WTC11 (cell line): ENCODE data around the gene SLC23A2. TPM values are rescaled to one million over a fixed set of nuclear protein-coding genes. Genes with fewer than 3 reads are reported as not detected.

Experiments
- ATAC-seq: fragments of 200-7000 bp; cut with Tn5 transposase; 2 replicates; pipeline ENCODE4 v1.10.0; 2021; ENCODE audit warnings: mild to moderate bottlenecking, moderate library complexity
- CTCF ChIA-PET: fragments of 300-600 bp; sonication (Branson Sonifier 250); formaldehyde crosslinking; loops from one replicate; lab custom pipeline; 2021; ENCODE audit warnings: antibody characterized with exemption; lab: Charles Lee
- POLR2A ChIA-PET: fragments of 350-600 bp; sonication (Branson Sonifier 250); formaldehyde crosslinking; loops from one replicate; lab custom pipeline; 2021; ENCODE audit warnings: antibody characterized with exemption; lab: Charles Lee
- DNase-seq: peaks from one replicate; pipeline ENCODE4 v3.0.0; 2021; ENCODE audit warnings: low spot score
- H3K27ac Mint-ChIP-seq: 2 replicates; pipeline ENCODE4 v1.8.0; 2021; ENCODE audit warnings: mixed read lengths
- H3K27me3 Mint-ChIP-seq: 2 replicates; pipeline ENCODE4 v1.8.0; 2021; ENCODE audit warnings: low read depth, mild to moderate bottlenecking, moderate library complexity, mixed read lengths
- H3K36me3 Mint-ChIP-seq: 2 replicates; pipeline ENCODE4 v1.8.0; 2021; ENCODE audit warnings: mixed read lengths
- H3K4me1 Mint-ChIP-seq: 2 replicates; pipeline ENCODE4 v1.8.0; 2022; ENCODE audit warnings: mixed read lengths
- H3K4me3 Mint-ChIP-seq: 2 replicates; pipeline ENCODE4 v1.8.0; 2021; ENCODE audit warnings: mild to moderate bottlenecking, moderate library complexity, mixed read lengths
- H3K9me3 Mint-ChIP-seq: 2 replicates; pipeline ENCODE4 v1.8.0; 2021; ENCODE audit warnings: mixed read lengths
- ETV6 ChIP-seq: sonication (generic); formaldehyde crosslinking; IDR thresholded peaks from 2 replicates; pipeline ENCODE4 v1.8.1; 2022; ENCODE audit warnings: mild to moderate bottlenecking, missing genetic modification reagents
- GTF2I ChIP-seq: fragments of 250-450 bp; sonication (Bioruptor Pico); conservative IDR thresholded peaks from 2 replicates; pipeline ENCODE4 v1.4.0; 2021; ENCODE audit warnings: mild to moderate bottlenecking
- IRF1 ChIP-seq: sonication (generic); formaldehyde crosslinking; IDR thresholded peaks from 2 replicates; pipeline ENCODE4 v1.8.0; 2023; ENCODE audit warnings: missing genetic modification reagents
- JAZF1 ChIP-seq: fragments of 250-450 bp; sonication (Bioruptor Pico); IDR thresholded peaks from 2 replicates; pipeline ENCODE4 v1.9.0; 2021; ENCODE audit warnings: moderate library complexity, mild to moderate bottlenecking, inconsistent platforms
- NFATC4 ChIP-seq: fragments of 250-450 bp; sonication (Bioruptor Pico); IDR thresholded peaks from 2 replicates; pipeline ENCODE4 v1.9.0; 2021; ENCODE audit warnings: mild to moderate bottlenecking
- NFYB ChIP-seq: sonication (generic); formaldehyde crosslinking; conservative IDR thresholded peaks from 2 replicates; pipeline ENCODE4 v1.8.0; 2022; ENCODE audit warnings: low read depth, missing genetic modification reagents
- OVOL2 ChIP-seq: fragments of 250-450 bp; sonication (Bioruptor Pico); IDR thresholded peaks from 2 replicates; pipeline ENCODE4 v1.9.0; 2021; ENCODE audit warnings: mild to moderate bottlenecking, borderline replicate concordance
- RORB ChIP-seq: fragments of 250-450 bp; sonication (Bioruptor Pico); IDR thresholded peaks from 2 replicates; pipeline ENCODE4 v1.9.0; 2021; ENCODE audit warnings: mild to moderate bottlenecking
- ZNF423 ChIP-seq: fragments of 250-450 bp; sonication (Bioruptor Pico); IDR thresholded peaks from 2 replicates; pipeline ENCODE4 v2.1.2; 2022; ENCODE audit warnings: mild to moderate bottlenecking, moderate library complexity
- ZNF512 ChIP-seq: sonication (generic); formaldehyde crosslinking; IDR thresholded peaks from 2 replicates; pipeline ENCODE4 v1.8.1; 2022; ENCODE audit warnings: missing genetic modification reagents, borderline replicate concordance
- total RNA-seq: library from RNA; stranded (reverse); gene quantifications from 3 replicates; pipeline ENCODE4 v1.2.3, GENCODE V29; 2021
- TF ChIP-seq, protein P1 (sequence below): fragments of 250-450 bp; sonication (Bioruptor Pico); IDR thresholded peaks from 2 replicates; pipeline ENCODE4 v1.8.0; 2021; ENCODE audit warnings: mild to moderate bottlenecking
- TF ChIP-seq, protein P2 (sequence below): sonication (generic); formaldehyde crosslinking; conservative IDR thresholded peaks from 2 replicates; pipeline ENCODE4 v1.8.1; 2023; ENCODE audit warnings: mild to moderate bottlenecking, low read depth, missing genetic modification reagents, moderate library complexity
- TF ChIP-seq, protein P3 (sequence below): sonication (generic); formaldehyde crosslinking; IDR thresholded peaks from 2 replicates; pipeline ENCODE4 v1.8.0; 2023; ENCODE audit warnings: mild to moderate bottlenecking, missing genetic modification reagents
- TF ChIP-seq, protein P4 (sequence below): sonication (generic); formaldehyde crosslinking; IDR thresholded peaks from 2 replicates; pipeline ENCODE4 v1.8.1; 2023; ENCODE audit warnings: mild to moderate bottlenecking, missing genetic modification reagents
- TF ChIP-seq, protein P5 (sequence below): sonication (generic); formaldehyde crosslinking; IDR thresholded peaks from 2 replicates; pipeline ENCODE4 v1.8.1; 2022; ENCODE audit warnings: low read depth, missing genetic modification reagents, borderline replicate concordance
- TF ChIP-seq, protein P6 (sequence below): sonication (generic); formaldehyde crosslinking; IDR thresholded peaks from 2 replicates; pipeline ENCODE4 v1.8.1; 2022; ENCODE audit warnings: low read depth, mild to moderate bottlenecking, moderate library complexity, missing genetic modification reagents, borderline replicate concordance
- TF ChIP-seq, protein P7 (sequence below): sonication (generic); formaldehyde crosslinking; IDR thresholded peaks from 2 replicates; pipeline ENCODE4 v1.8.0; 2022; ENCODE audit warnings: mild to moderate bottlenecking, missing genetic modification reagents

The SLC23A2 gene
- total RNA-seq, 1 experiment from 2014 or later = 14.5 TPM

DNA sequence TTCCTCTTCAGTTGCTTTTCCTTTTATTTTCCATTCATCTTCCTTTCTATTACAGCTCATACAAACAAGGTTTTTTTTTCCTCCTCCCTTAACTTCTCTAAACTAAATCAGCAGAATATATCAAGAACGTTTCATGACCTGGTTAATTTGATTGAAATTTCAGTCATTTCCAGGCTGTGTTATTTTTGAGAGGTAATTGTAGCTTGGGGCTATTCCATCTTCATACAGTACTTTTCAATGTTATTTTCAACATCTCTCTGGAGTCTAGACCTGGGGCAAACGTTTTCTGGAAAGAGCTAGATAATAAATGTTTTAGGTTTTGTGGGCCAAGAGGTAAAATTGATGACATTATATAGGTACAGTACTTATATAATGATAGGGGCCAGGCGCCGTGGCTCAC is 4.0 kb upstream of the SLC23A2 start:
- H3K36me3 Mint-ChIP-seq = no peaks in the 10 kb centered on the region
- peaks cover 6% of the 10 kb centered on the region for H3K27me3 Mint-ChIP-seq
- POLR2A ChIA-PET = interaction anchor here (0.7 kb wide), 1 partner anchor 32 kb away, joined by 3 read pairs; no protein-coding TSS in a partner anchor
- no peak for DNase-seq
- peaks cover 20% of the 10 kb centered on the region for H3K4me1 Mint-ChIP-seq
- H3K4me3 Mint-ChIP-seq = no peak overlapping the region
- TF ChIP-seq, protein P1, sequence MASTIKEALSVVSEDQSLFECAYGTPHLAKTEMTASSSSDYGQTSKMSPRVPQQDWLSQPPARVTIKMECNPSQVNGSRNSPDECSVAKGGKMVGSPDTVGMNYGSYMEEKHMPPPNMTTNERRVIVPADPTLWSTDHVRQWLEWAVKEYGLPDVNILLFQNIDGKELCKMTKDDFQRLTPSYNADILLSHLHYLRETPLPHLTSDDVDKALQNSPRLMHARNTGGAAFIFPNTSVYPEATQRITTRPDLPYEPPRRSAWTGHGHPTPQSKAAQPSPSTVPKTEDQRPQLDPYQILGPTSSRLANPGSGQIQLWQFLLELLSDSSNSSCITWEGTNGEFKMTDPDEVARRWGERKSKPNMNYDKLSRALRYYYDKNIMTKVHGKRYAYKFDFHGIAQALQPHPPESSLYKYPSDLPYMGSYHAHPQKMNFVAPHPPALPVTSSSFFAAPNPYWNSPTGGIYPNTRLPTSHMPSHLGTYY (CRISPR knock-in tag) = no peak
- TF ChIP-seq OVOL2 (CRISPR knock-in tag) = no peak
- no peak for TF ChIP-seq JAZF1
- TF ChIP-seq ETV6 (CRISPR knock-in tag) = no peak
- no peak for TF ChIP-seq ZNF512 (CRISPR knock-in tag)
- no peak for TF ChIP-seq NFATC4
- TF ChIP-seq, protein P2, sequence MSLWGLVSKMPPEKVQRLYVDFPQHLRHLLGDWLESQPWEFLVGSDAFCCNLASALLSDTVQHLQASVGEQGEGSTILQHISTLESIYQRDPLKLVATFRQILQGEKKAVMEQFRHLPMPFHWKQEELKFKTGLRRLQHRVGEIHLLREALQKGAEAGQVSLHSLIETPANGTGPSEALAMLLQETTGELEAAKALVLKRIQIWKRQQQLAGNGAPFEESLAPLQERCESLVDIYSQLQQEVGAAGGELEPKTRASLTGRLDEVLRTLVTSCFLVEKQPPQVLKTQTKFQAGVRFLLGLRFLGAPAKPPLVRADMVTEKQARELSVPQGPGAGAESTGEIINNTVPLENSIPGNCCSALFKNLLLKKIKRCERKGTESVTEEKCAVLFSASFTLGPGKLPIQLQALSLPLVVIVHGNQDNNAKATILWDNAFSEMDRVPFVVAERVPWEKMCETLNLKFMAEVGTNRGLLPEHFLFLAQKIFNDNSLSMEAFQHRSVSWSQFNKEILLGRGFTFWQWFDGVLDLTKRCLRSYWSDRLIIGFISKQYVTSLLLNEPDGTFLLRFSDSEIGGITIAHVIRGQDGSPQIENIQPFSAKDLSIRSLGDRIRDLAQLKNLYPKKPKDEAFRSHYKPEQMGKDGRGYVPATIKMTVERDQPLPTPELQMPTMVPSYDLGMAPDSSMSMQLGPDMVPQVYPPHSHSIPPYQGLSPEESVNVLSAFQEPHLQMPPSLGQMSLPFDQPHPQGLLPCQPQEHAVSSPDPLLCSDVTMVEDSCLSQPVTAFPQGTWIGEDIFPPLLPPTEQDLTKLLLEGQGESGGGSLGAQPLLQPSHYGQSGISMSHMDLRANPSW (CRISPR knock-in tag) = no peak
- TF ChIP-seq, protein P3, sequence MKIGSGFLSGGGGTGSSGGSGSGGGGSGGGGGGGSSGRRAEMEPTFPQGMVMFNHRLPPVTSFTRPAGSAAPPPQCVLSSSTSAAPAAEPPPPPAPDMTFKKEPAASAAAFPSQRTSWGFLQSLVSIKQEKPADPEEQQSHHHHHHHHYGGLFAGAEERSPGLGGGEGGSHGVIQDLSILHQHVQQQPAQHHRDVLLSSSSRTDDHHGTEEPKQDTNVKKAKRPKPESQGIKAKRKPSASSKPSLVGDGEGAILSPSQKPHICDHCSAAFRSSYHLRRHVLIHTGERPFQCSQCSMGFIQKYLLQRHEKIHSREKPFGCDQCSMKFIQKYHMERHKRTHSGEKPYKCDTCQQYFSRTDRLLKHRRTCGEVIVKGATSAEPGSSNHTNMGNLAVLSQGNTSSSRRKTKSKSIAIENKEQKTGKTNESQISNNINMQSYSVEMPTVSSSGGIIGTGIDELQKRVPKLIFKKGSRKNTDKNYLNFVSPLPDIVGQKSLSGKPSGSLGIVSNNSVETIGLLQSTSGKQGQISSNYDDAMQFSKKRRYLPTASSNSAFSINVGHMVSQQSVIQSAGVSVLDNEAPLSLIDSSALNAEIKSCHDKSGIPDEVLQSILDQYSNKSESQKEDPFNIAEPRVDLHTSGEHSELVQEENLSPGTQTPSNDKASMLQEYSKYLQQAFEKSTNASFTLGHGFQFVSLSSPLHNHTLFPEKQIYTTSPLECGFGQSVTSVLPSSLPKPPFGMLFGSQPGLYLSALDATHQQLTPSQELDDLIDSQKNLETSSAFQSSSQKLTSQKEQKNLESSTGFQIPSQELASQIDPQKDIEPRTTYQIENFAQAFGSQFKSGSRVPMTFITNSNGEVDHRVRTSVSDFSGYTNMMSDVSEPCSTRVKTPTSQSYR (CRISPR knock-in tag) = no peak
- no peak for TF ChIP-seq ZNF423
- no peak for TF ChIP-seq IRF1 (CRISPR knock-in tag)
- TF ChIP-seq, protein P4, sequence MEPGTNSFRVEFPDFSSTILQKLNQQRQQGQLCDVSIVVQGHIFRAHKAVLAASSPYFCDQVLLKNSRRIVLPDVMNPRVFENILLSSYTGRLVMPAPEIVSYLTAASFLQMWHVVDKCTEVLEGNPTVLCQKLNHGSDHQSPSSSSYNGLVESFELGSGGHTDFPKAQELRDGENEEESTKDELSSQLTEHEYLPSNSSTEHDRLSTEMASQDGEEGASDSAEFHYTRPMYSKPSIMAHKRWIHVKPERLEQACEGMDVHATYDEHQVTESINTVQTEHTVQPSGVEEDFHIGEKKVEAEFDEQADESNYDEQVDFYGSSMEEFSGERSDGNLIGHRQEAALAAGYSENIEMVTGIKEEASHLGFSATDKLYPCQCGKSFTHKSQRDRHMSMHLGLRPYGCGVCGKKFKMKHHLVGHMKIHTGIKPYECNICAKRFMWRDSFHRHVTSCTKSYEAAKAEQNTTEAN = no peak
- no peak for TF ChIP-seq RORB
- no peak for TF ChIP-seq GTF2I
- TF ChIP-seq NFYB (CRISPR knock-in tag) = no peak
- TF ChIP-seq, protein P5, sequence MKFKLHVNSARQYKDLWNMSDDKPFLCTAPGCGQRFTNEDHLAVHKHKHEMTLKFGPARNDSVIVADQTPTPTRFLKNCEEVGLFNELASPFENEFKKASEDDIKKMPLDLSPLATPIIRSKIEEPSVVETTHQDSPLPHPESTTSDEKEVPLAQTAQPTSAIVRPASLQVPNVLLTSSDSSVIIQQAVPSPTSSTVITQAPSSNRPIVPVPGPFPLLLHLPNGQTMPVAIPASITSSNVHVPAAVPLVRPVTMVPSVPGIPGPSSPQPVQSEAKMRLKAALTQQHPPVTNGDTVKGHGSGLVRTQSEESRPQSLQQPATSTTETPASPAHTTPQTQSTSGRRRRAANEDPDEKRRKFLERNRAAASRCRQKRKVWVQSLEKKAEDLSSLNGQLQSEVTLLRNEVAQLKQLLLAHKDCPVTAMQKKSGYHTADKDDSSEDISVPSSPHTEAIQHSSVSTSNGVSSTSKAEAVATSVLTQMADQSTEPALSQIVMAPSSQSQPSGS (CRISPR knock-in tag) = no peak
- TF ChIP-seq, protein P6, sequence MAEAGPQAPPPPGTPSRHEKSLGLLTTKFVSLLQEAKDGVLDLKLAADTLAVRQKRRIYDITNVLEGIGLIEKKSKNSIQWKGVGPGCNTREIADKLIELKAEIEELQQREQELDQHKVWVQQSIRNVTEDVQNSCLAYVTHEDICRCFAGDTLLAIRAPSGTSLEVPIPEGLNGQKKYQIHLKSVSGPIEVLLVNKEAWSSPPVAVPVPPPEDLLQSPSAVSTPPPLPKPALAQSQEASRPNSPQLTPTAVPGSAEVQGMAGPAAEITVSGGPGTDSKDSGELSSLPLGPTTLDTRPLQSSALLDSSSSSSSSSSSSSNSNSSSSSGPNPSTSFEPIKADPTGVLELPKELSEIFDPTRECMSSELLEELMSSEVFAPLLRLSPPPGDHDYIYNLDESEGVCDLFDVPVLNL (CRISPR knock-in tag) = no peak
- TF ChIP-seq, protein P7, sequence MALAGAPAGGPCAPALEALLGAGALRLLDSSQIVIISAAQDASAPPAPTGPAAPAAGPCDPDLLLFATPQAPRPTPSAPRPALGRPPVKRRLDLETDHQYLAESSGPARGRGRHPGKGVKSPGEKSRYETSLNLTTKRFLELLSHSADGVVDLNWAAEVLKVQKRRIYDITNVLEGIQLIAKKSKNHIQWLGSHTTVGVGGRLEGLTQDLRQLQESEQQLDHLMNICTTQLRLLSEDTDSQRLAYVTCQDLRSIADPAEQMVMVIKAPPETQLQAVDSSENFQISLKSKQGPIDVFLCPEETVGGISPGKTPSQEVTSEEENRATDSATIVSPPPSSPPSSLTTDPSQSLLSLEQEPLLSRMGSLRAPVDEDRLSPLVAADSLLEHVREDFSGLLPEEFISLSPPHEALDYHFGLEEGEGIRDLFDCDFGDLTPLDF (CRISPR knock-in tag) = no peak
- TF ChIP-seq, all 79 proteins: peak for 0
- no peak for ATAC-seq
- H3K9me3 Mint-ChIP-seq = no peaks in the 10 kb centered on the region
- no peak overlapping the region for H3K27ac Mint-ChIP-seq
- CTCF ChIA-PET = no interaction called here
